Measurements from ENCODE around the gene SHISA9. TPM values are rescaled to one million over a fixed set of nuclear protein-coding genes. Genes with fewer than 3 reads are reported as not detected.

Gene SHISA9
- total and polyA plus RNA-seq, 3 experiments from 2014 or later, result 0.04 to 0.35 TPM; not detected in 1

DNA sequence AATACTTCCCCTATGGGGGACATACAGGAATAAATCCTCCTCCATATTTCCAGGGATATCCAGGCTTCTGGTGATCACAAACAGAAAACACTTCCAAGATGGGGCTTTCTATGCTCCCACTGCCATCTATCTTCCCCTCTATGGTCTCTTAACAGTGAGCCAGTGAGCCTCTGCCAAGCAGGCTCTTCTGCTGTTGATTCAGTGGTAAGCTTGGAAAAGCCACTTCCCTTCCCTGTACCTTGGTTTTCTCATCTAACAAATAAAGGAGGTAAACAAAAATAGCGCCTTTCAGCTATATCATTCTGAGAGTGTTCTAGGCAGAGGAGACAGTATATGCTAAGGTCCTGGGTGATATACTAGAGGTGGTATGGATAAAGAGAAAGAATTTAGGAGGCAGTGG lies 368.0 kb downstream of the SHISA9 start:
- CTCF ChIA-PET, result interaction anchor here (1.2 kb wide), 1 partner anchor 18 kb away, joined by 3 read pairs; no protein-coding TSS in a partner anchor
- no peaks in the 10 kb centered on the region for H3K4me1 Mint-ChIP-seq

GRCh38 chr16:13269905-13270528 lies 368.6 kb downstream of the SHISA9 start:
- DNase-seq, result no peak
- Histone ChIP-seq H3K27ac (ENCODE audit: low read depth, low read length) (no peak overlapping the region), H3K4me3 (ENCODE audit: low read length) (no peak overlapping the region), H3K27me3 (ENCODE audit: insufficient read depth, low read length, poor library complexity, severe bottlenecking) (no peaks in the 10 kb centered on the region), H3K9me3 (ENCODE audit: low read length) (no peaks in the 10 kb centered on the region), H3K4me1 (ENCODE audit: insufficient read depth, low read length) (no peaks in the 10 kb centered on the region), H3K36me3 (ENCODE audit: insufficient read depth, low read length) (no peaks in the 10 kb centered on the region)
- Mint-ChIP-seq H3K9me3 (peaks cover 0 to 9% (median 3%) of the 10 kb centered on the region in 5 donors), H3K4me3 (no peak overlapping the region), H3K27me3 (no peaks in the 10 kb centered on the region), H3K36me3 (no peaks in the 10 kb centered on the region), H3K4me1 (no peaks in the 10 kb centered on the region), H3K27ac (no peak overlapping the region)
- POLR2A ChIA-PET, result no interaction called here
- CTCF ChIA-PET, result no interaction called here

More for the DNA sequence above, 368.0 kb downstream of the SHISA9 start:
- POLR2A ChIA-PET, result no interaction called here
- Histone ChIP-seq H3K36me3 (ENCODE audit: insufficient read depth, low read length) (no peaks in the 10 kb centered on the region), H3K4me1 (ENCODE audit: insufficient read depth, low read length) (no peaks in the 10 kb centered on the region), H3K27ac (ENCODE audit: low read depth, low read length) (no peak overlapping the region), H3K9me3 (ENCODE audit: low read length) (no peaks in the 10 kb centered on the region), H3K27me3 (ENCODE audit: insufficient read depth, low read length, poor library complexity, severe bottlenecking) (no peaks in the 10 kb centered on the region), H3K4me3 (ENCODE audit: low read length) (no peak overlapping the region)
- Mint-ChIP-seq H3K27ac (no peak overlapping the region), H3K9me3 (peaks cover 0 to 9% (median 3%) of the 10 kb centered on the region in 5 donors), H3K4me3 (no peak overlapping the region), H3K27me3 (no peaks in the 10 kb centered on the region), H3K36me3 (no peaks in the 10 kb centered on the region)
- DNase-seq, result no peak

DNA sequence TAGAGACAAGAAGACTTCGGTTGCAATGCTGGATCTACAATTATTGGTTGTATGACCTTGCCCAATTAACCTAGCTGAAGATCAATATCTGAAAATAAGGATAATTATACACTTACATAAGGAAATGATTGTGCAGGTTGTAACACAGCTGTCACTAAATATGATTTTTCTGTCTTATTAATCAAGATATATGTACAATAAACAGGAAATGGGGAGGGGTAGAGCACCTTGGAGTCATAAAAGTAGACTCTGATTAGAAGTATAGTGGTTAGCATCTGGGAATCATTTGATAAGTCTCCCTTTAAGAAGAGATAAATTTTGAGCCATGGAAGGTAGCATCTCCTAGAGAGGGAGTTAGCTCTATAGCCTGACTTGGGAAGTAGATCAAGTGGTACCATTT lies 369.2 kb downstream of the SHISA9 start:
- Histone ChIP-seq H3K36me3 (ENCODE audit: insufficient read depth, low read length) (no peaks in the 10 kb centered on the region), H3K4me3 (ENCODE audit: low read length) (no peak overlapping the region), H3K27me3 (ENCODE audit: insufficient read depth, low read length, poor library complexity, severe bottlenecking) (no peaks in the 10 kb centered on the region), H3K4me1 (ENCODE audit: insufficient read depth, low read length) (no peaks in the 10 kb centered on the region), H3K9me3 (ENCODE audit: low read length) (no peaks in the 10 kb centered on the region), H3K27ac (ENCODE audit: low read depth, low read length) (no peak overlapping the region)
- Mint-ChIP-seq H3K36me3 (no peaks in the 10 kb centered on the region), H3K9me3 (peaks cover 0 to 9% (median 3%) of the 10 kb centered on the region in 5 donors), H3K27ac (no peak overlapping the region), H3K27me3 (no peaks in the 10 kb centered on the region), H3K4me3 (no peak overlapping the region), H3K4me1 (no peaks in the 10 kb centered on the region)
- ChIA-PET POLR2A (no interaction called here), CTCF (no interaction called here)
- no peak for DNase-seq

GRCh38 chr16:13289515-13289914 lies 388.1 kb downstream of the SHISA9 start:
- Histone ChIP-seq H3K4me1 (ENCODE audit: insufficient read depth, low read length) (no peaks in the 10 kb centered on the region), H3K9me3 (ENCODE audit: low read length) (no peaks in the 10 kb centered on the region), H3K27me3 (ENCODE audit: insufficient read depth, low read length, poor library complexity, severe bottlenecking) (no peaks in the 10 kb centered on the region), H3K4me3 (ENCODE audit: low read length) (no peak overlapping the region), H3K27ac (ENCODE audit: low read depth, low read length) (no peak overlapping the region), H3K36me3 (ENCODE audit: insufficient read depth, low read length) (no peaks in the 10 kb centered on the region)
- Mint-ChIP-seq H3K4me1 (no peaks in the 10 kb centered on the region), H3K9me3 (peaks cover 0 to 13% (median 3%) of the 10 kb centered on the region in 5 donors), H3K4me3 (no peak overlapping the region), H3K27ac (peak overlapping the region in 1 of 8 donors; percentile 45), H3K36me3 (peaks cover 0 to 3% (median 0%) of the 10 kb centered on the region in 3 donors), H3K27me3 (no peaks in the 10 kb centered on the region)
- DNase-seq, result no peak
- ChIA-PET CTCF (no interaction called here), POLR2A (no interaction called here)

Other genes with a start within 250 kb of the SHISA9 start
- gene CPPED1, start 97.7 kb upstream of the SHISA9 start, total RNA-seq, result 1 to 10 TPM; 5.2 to 7.3 TPM
- gene CPPED1, start 97.7 kb upstream of the SHISA9 start, polyA plus RNA-seq, result 9.8 TPM